Measurements from ENCODE around the gene FREY1. TPM values are rescaled to one million over a fixed set of nuclear protein-coding genes. Genes with fewer than 3 reads are reported as not detected.
A peak's percentile ranks its signal among the peaks of the same experiment; 100 is the strongest.

Gene FREY1
- polyA plus RNA-seq, 4 donors: 0.18 to 0.19 TPM; not detected in 2

GRCh38 chr11:45879803-45880686, 27.0 kb downstream of the FREY1 start:
- no peak overlapping the region for H3K27ac ChIP-seq (ENCODE audit: low read depth in 1 of 3, low read length in 2 of 3)
- H3K9me3 ChIP-seq (ENCODE audit: control insufficient read depth in 2 of 2, insufficient read depth in 1 of 2, low read depth in 1 of 2, low read length in 1 of 2): no peaks in the 10 kb centered on the region
- DNase-seq (no peak), FAIRE-seq (no peak)
- WGBS, 3 donors: 82 to 90% (median 83%) methylated on average over 7 of the region's 7 CpGs
- H3K36me3 ChIP-seq (ENCODE audit: control insufficient read depth in 3 of 3, insufficient read depth in 2 of 3, low read depth in 1 of 3, low read length in 3 of 3): peaks cover 9 to 61% (median 13%) of the 10 kb centered on the region in 3 donors
- no peaks in the 10 kb centered on the region for H3K27me3 ChIP-seq (ENCODE audit: control insufficient read depth in 3 of 3, insufficient read depth in 3 of 3, low read length in 3 of 3)
- H3K4me3 ChIP-seq (ENCODE audit: low read depth in 1 of 3, low read length in 3 of 3): no peak overlapping the region
- H3K4me1 ChIP-seq (ENCODE audit: control insufficient read depth in 3 of 3, insufficient read depth in 2 of 3, low read depth in 1 of 3, low read length in 2 of 3): no peaks in the 10 kb centered on the region

- H3K4me3 ChIP-seq (ENCODE audit: low read depth in 1 of 3, low read length in 3 of 3): no peak overlapping the region
- DNase-seq (no peak), FAIRE-seq (no peak)
- no peaks in the 10 kb centered on the region for H3K27me3 ChIP-seq (ENCODE audit: control insufficient read depth in 3 of 3, insufficient read depth in 3 of 3, low read length in 3 of 3)
- WGBS, 3 donors: 96% methylated on average over 3 of the region's 3 CpGs
- H3K36me3 ChIP-seq (ENCODE audit: control insufficient read depth in 3 of 3, insufficient read depth in 2 of 3, low read depth in 1 of 3, low read length in 3 of 3): peaks cover 12 to 65% (median 13%) of the 10 kb centered on the region in 3 donors
- H3K9me3 ChIP-seq (ENCODE audit: control insufficient read depth in 2 of 2, insufficient read depth in 1 of 2, low read depth in 1 of 2, low read length in 1 of 2): no peaks in the 10 kb centered on the region
- H3K27ac ChIP-seq (ENCODE audit: low read depth in 1 of 3, low read length in 2 of 3): no peak overlapping the region
- no peaks in the 10 kb centered on the region for H3K4me1 ChIP-seq (ENCODE audit: control insufficient read depth in 3 of 3, insufficient read depth in 2 of 3, low read depth in 1 of 3, low read length in 2 of 3)
Observed at GRCh38 chr11:45877845-45878244, 29.2 kb downstream of the FREY1 start.

DNA sequence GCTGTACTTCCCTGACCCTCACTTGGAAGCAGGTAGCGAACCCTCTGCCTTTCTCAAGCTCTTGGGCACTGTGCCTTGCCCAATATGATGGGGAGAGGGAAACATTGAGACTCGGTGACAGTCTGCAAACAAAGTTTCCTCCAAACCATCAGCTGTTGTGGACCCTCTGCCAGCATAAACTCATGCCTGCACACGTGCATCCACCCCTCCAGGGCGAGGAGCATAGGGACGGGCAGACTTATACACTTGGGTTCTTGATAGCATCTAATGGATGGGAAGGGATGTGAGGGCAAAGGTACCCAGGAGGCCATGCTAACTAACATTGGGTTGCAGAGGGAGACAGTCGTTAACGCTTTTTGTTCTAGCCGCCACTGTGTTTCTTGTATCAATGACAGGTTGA, 29.9 kb downstream of the FREY1 start:
- Histone ChIP-seq H3K27me3 (ENCODE audit: control insufficient read depth in 3 of 3, insufficient read depth in 3 of 3, low read length in 3 of 3) (no peaks in the 10 kb centered on the region), H3K36me3 (ENCODE audit: control insufficient read depth in 3 of 3, insufficient read depth in 2 of 3, low read depth in 1 of 3, low read length in 3 of 3) (peaks cover 12 to 64% (median 13%) of the 10 kb centered on the region in 3 donors)
- DNase-seq: no peak

GRCh38 chr11:45876401-45876800, 30.7 kb downstream of the FREY1 start:
- 69 to 78% (median 75%) methylated on average over 6 of the region's 6 CpGs for WGBS, 3 donors
- no peak for FAIRE-seq

More for the DNA sequence above, 29.9 kb downstream of the FREY1 start:
- H3K27ac ChIP-seq (ENCODE audit: low read depth in 1 of 3, low read length in 2 of 3): no peak overlapping the region
- no peak overlapping the region for H3K4me3 ChIP-seq (ENCODE audit: low read depth in 1 of 3, low read length in 3 of 3)
- FAIRE-seq: no peak
- WGBS, 3 donors: 91 to 92% (median 92%) methylated on average over 8 of the region's 8 CpGs
- no peaks in the 10 kb centered on the region for H3K9me3 ChIP-seq (ENCODE audit: control insufficient read depth in 2 of 2, insufficient read depth in 1 of 2, low read depth in 1 of 2, low read length in 1 of 2)
- no peaks in the 10 kb centered on the region for H3K4me1 ChIP-seq (ENCODE audit: control insufficient read depth in 3 of 3, insufficient read depth in 2 of 3, low read depth in 1 of 3, low read length in 2 of 3)

DNA sequence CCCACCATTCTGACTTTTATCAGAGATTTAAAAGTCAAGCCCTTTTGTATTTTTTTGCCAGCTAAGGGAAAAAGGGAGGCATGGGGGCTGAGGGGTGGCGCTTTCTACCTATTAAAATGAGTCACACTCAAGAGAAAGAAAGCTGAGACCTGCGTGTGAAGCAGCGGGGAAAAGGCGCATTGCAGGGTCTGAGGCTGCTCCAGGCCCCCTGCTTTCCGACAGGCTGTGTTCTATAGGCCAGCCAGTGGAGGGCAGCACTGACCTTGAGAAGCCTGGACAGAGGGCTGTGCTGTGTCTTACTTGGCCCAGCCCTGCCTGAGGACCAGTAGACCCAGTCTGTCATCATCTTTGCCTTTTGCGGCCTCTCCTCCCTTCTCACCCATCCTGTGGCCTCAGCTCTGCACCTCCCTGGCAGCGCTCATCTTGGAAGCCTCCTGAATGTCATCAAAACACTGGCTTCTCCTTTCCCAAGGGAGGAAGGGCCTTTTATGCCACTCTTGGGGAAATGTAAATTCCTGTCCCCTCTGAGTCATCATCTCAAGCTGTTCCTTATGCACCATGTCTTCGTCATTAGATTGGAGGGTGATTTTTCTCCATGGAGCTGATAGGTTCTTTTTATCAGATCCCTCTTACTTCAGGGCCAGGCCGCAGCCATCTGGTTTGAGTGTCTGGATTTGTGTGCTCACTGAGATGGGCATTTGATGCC, 34.3 kb downstream of the FREY1 start:
- no peaks in the 10 kb centered on the region for H3K4me1 ChIP-seq (ENCODE audit: control insufficient read depth in 3 of 3, insufficient read depth in 2 of 3, low read depth in 1 of 3, low read length in 2 of 3)
- no peak overlapping the region for H3K4me3 ChIP-seq (ENCODE audit: low read depth in 1 of 3, low read length in 3 of 3)
- H3K9me3 ChIP-seq (ENCODE audit: control insufficient read depth in 2 of 2, insufficient read depth in 1 of 2, low read depth in 1 of 2, low read length in 1 of 2): no peaks in the 10 kb centered on the region
- DNase-seq (peak; percentile 33 to 42), FAIRE-seq (no peak)
- no peaks in the 10 kb centered on the region for H3K27me3 ChIP-seq (ENCODE audit: control insufficient read depth in 3 of 3, insufficient read depth in 3 of 3, low read length in 3 of 3)
- WGBS, 3 donors: 76 to 86% (median 78%) methylated on average over 9 of the region's 9 CpGs
- no peak overlapping the region for H3K27ac ChIP-seq (ENCODE audit: low read depth in 1 of 3, low read length in 2 of 3)
- peaks cover 17 to 80% (median 27%) of the 10 kb centered on the region in 3 donors for H3K36me3 ChIP-seq (ENCODE audit: control insufficient read depth in 3 of 3, insufficient read depth in 2 of 3, low read depth in 1 of 3, low read length in 3 of 3)

More at GRCh38 chr11:45876401-45876800, 30.7 kb downstream of the FREY1 start:
- no peaks in the 10 kb centered on the region for H3K9me3 ChIP-seq (ENCODE audit: control insufficient read depth in 2 of 2, insufficient read depth in 1 of 2, low read depth in 1 of 2, low read length in 1 of 2)
- no peak overlapping the region for H3K27ac ChIP-seq (ENCODE audit: low read depth in 1 of 3, low read length in 2 of 3)
- H3K36me3 ChIP-seq (ENCODE audit: control insufficient read depth in 3 of 3, insufficient read depth in 2 of 3, low read depth in 1 of 3, low read length in 3 of 3): peaks cover 11 to 64% (median 16%) of the 10 kb centered on the region in 3 donors
- H3K4me3 ChIP-seq (ENCODE audit: low read depth in 1 of 3, low read length in 3 of 3): no peak overlapping the region
- no peaks in the 10 kb centered on the region for H3K4me1 ChIP-seq (ENCODE audit: control insufficient read depth in 3 of 3, insufficient read depth in 2 of 3, low read depth in 1 of 3, low read length in 2 of 3)
- no peak for DNase-seq
- no peaks in the 10 kb centered on the region for H3K27me3 ChIP-seq (ENCODE audit: control insufficient read depth in 3 of 3, insufficient read depth in 3 of 3, low read length in 3 of 3)

DNA sequence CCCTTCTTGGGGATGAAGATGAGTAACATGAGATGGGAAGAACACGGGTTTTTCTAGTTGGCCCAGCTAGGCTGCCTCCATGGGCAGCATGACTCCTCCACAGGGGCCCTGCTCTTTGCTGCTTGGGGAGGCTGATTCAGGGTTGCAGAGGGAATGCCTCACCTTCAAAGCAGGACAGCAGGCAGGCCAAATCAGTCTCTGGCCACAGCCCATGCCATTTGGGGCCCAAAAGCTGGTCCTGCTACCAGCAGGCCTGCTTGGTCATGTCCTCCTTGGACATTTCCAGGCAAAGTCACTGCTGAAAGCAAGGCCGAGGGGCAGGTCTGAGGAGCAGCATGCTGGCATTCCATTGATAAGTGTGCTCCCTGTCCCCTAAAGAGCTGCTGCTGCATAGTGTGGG, 35.4 kb downstream of the FREY1 start:
- H3K9me3 ChIP-seq (ENCODE audit: control insufficient read depth in 2 of 2, insufficient read depth in 1 of 2, low read depth in 1 of 2, low read length in 1 of 2): no peaks in the 10 kb centered on the region
- WGBS, 3 donors: 92 to 95% (median 93%) methylated on average over 2 of the region's 2 CpGs
- no peaks in the 10 kb centered on the region for H3K27me3 ChIP-seq (ENCODE audit: control insufficient read depth in 3 of 3, insufficient read depth in 3 of 3, low read length in 3 of 3)
- no peak for DNase-seq
- H3K4me1 ChIP-seq (ENCODE audit: control insufficient read depth in 3 of 3, insufficient read depth in 2 of 3, low read depth in 1 of 3, low read length in 2 of 3): no peaks in the 10 kb centered on the region
- H3K36me3 ChIP-seq (ENCODE audit: control insufficient read depth in 3 of 3, insufficient read depth in 2 of 3, low read depth in 1 of 3, low read length in 3 of 3): peaks cover 17 to 78% (median 29%) of the 10 kb centered on the region in 3 donors
- FAIRE-seq: no peak
- H3K27ac ChIP-seq (ENCODE audit: low read depth in 1 of 3, low read length in 2 of 3): no peak overlapping the region
- no peak overlapping the region for H3K4me3 ChIP-seq (ENCODE audit: low read depth in 1 of 3, low read length in 3 of 3)

GRCh38 chr11:45870706-45871105, 36.4 kb downstream of the FREY1 start:
- DNase-seq (no peak), FAIRE-seq (no peak)
- 94 to 97% (median 95%) methylated on average over 4 of the region's 4 CpGs for WGBS, 3 donors
- Histone ChIP-seq H3K27ac (ENCODE audit: low read depth in 1 of 3, low read length in 2 of 3) (no peak overlapping the region), H3K4me3 (ENCODE audit: low read depth in 1 of 3, low read length in 3 of 3) (no peak overlapping the region), H3K9me3 (ENCODE audit: control insufficient read depth in 2 of 2, insufficient read depth in 1 of 2, low read depth in 1 of 2, low read length in 1 of 2) (no peaks in the 10 kb centered on the region), H3K36me3 (ENCODE audit: control insufficient read depth in 3 of 3, insufficient read depth in 2 of 3, low read depth in 1 of 3, low read length in 3 of 3) (peaks cover 12 to 83% (median 27%) of the 10 kb centered on the region in 3 donors), H3K4me1 (ENCODE audit: control insufficient read depth in 3 of 3, insufficient read depth in 2 of 3, low read depth in 1 of 3, low read length in 2 of 3) (no peaks in the 10 kb centered on the region), H3K27me3 (ENCODE audit: control insufficient read depth in 3 of 3, insufficient read depth in 3 of 3, low read length in 3 of 3) (no peaks in the 10 kb centered on the region)

- DNase-seq (no peak), FAIRE-seq (no peak)
- Histone ChIP-seq H3K27me3 (ENCODE audit: control insufficient read depth in 3 of 3, insufficient read depth in 3 of 3, low read length in 3 of 3) (no peaks in the 10 kb centered on the region), H3K4me3 (ENCODE audit: low read depth in 1 of 3, low read length in 3 of 3) (no peak overlapping the region), H3K4me1 (ENCODE audit: control insufficient read depth in 3 of 3, insufficient read depth in 2 of 3, low read depth in 1 of 3, low read length in 2 of 3) (no peaks in the 10 kb centered on the region), H3K9me3 (ENCODE audit: control insufficient read depth in 2 of 2, insufficient read depth in 1 of 2, low read depth in 1 of 2, low read length in 1 of 2) (no peaks in the 10 kb centered on the region), H3K36me3 (ENCODE audit: control insufficient read depth in 3 of 3, insufficient read depth in 2 of 3, low read depth in 1 of 3, low read length in 3 of 3) (peaks cover 12 to 85% (median 27%) of the 10 kb centered on the region in 3 donors), H3K27ac (ENCODE audit: low read depth in 1 of 3, low read length in 2 of 3) (no peak overlapping the region)
- 90 to 96% (median 91%) methylated on average over 12 of the region's 12 CpGs for WGBS, 3 donors
Observed at GRCh38 chr11:45869551-45869950, 37.5 kb downstream of the FREY1 start.
